Effector CD8-positive, alpha-beta T cell (primary cell): ENCODE measurements around the gene STX3.
"Not testable (repeated sequence)": the region's sequence is repeated elsewhere in the genome, so short reads cannot be mapped to it uniquely, and the experiment has no call there.

Source experiments
- DNase-seq: peaks from one replicate; lab custom pipeline; 2025; lab: John Stamatoyannopoulos, UW

Gene STX3

DNA sequence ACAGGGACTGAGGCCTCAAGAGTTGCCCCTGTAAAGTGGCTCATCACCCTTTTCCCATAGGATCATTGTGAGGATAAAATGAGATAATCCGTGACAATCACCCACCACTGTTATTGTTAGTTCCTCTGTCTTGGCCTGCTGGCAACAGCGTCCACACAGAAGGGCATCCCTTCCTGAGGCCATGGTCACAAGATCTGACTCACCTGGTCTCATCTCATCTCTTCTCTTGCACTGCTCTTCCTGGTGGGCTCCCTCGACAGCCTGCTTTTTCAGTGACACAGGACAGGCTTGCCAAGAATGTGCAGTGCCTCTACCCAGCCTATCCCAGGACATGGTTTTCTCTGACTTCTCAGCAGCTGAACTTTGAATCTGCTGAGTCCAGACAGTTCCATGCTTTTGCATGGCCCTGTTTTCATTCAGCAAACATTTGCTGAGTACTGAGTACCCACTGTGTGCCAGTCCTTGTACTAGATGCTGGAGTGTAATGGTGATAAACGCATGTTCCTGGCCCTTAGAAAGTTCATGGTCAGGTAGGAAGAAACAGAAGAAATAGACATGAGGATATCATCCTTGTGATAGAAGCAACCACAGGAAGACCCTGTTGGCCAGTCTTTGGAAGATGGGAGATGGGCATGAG is 3.3 kb downstream of the STX3 start:
- DNase-seq, result no peak

DNA sequence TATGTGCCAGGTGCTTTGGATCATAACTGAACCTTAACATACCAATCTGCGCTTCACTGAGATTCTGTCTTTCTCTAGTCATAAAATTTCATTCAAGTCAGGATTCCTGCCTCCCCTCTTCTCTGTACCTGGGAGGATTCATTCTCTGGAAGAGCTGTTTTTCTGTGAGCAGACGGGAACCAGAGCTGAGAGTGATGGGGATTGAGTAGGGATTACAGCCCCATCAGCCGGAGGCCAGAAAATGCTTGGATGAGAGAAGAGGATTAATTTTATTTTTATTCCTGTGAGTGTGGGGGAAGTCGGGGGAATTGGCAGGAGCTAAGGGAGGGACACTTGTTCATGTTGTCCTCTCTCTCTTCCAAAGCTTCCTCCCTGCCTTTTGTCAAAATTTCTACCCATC is 4.7 kb downstream of the STX3 start:
- DNase-seq, result no peak

DNA sequence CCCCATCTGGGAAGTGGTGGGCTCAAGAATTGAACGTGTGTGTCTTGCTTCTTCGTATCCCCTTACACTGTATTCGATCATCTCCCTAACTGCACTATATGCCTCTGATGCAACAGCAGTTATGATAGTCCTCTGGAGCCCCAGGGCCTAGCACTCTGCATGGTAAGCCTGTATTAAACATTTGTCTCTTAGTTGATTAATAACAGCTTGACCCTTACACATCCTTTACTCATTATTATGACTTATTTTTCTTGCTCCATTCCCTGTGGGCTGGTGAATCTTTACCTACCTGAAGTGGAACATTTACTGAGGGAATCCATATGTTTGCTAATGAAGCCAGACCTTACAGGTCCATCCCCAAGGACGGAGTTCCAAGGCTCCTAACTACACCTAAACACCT is 5.6 kb downstream of the STX3 start:
- DNase-seq, result no peak

DNA sequence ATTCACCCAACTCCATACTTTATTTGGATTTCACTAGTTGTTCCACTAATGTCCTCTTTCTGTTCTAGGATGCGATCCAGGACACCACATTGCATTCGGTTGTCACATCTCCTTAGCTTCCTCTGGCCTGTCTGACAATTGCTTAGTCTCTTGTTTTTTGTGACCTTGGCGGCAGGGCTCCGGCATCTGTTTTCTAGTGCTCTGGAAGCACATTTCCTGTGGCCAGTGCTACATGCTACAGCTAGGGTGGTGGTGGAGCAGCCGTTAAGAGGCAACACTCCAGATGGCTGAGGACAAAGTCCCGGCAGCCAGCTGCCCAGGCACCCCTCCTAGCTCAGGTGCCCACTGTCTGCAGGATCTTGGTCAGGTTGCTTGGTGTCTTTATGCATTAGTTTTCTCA is 6.8 kb downstream of the STX3 start:
- DNase-seq, result no peak

DNA sequence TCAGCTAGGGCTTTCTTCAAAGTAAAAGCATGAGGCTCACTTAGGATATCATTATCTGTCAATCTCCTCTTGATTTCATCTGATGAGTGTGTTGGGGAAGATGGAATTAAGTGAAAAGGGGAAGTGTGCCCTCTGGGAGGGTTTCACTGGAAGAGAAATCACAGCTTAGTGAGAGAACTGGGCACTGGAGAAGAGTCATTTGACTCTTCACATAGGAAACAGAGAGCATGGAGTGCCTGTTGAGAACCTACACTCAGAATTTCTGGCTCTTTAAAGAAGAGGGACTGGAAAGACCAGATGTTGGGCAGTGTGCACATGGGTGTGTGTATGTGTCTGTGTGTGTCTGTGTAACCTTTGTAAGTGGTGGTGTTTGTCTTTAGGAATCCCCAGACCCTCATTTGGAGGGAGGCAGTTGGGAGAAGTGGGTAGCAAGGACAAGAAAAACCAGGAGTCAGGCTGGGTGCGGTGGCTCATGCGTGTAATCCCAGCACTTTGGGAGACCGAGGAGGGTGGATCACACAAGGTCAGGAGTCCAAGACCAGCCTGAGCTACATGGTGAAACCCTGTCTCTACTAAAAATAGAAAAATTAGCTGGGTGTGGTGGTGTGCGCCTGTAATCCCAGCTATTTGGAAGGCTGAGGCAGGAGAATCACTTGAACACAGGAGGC is 10.0 kb downstream of the STX3 start:
- no peak for DNase-seq

DNA sequence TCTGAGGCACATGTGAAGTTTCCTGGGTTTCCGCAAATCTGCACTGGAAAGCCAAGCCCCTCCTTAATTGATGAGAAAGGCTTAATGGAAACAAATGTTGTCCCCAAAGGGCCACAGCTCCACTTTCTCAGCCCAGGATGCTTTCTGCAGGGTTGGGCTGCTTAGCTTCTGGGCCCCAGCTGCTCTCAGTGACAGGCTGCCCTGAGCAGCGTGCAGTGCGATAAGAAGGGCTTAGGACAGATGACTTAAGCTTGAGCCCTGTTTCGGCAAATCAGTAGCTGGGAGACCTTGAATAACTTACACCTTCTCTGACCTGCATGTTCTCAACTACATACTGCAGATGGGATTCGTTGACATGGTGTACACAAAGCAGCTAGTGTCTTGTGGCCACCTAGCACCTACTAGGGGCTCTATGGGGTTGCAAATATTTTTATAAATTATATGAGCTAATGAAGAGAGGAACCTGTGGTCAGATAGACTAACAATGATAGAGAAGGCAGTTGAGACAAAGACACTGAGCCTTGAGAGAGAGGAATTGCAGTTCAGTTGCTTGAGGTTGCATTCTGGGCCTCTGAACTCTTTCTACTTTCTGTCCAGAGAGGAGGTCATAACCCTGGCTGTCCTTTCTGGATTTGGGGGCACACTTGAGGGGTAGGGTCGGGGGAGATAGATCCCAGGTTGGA is 11.5 kb downstream of the STX3 start:
- DNase-seq, result no peak

DNA sequence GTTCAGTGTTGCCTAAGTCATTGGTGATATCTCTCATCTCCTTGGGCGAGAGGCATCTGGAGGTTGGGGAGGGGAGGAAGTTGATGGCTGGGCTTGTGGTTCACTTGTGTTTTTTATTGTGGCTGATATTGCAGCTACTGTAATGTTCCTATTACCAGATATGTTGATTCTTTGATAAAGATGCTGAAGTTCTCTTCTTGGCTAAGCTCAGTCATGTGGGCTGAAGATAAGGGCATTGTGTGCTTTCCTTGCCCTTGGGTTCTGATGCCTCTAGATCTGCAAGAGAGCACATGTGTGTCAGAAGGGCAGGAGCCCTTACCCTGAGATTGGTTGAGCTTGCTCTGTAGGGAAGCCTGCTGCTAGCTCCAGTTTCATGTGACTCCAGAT is 12.0 kb downstream of the STX3 start:
- no peak for DNase-seq

DNA sequence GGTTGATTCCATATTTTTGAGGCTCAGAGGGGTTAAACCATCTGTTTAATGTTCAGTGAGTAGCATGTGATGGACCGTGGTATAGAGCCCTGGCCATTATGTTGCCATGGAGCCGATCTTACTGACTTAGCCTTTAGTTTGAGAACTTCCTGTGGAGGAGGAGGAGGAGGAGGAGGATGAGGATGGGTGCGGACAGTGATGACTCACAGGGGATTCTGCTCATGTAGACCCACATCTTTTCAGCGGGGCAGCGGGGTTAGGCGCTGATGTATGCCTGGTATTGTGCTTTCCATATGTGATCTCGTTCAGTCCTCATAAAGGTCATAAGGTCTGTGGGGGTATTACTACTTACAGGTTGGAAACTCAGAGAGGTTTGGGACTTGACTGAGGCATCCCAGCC is 13.9 kb downstream of the STX3 start:
- no peak for DNase-seq

DNA sequence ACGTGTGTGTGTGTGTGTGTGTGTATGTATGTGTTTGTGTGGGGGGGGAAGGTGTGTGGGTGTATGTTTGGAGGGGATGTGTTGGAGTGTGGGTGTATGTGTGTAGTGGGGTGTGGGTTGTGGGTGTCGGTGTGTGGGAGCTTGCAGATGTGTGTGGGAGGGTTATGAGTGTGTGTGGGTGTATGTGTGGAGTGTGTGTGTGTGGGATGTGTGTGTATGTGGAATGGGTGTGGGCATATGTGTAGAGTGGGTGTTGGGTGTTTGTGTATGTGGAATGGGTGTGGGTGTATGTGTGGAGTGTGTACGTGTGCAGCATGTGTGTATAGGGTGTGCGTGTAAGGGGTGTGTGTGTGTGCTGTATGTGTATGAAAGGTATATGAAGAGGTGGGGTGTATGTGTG is 14.7 kb downstream of the STX3 start:
- no peak for DNase-seq

DNA sequence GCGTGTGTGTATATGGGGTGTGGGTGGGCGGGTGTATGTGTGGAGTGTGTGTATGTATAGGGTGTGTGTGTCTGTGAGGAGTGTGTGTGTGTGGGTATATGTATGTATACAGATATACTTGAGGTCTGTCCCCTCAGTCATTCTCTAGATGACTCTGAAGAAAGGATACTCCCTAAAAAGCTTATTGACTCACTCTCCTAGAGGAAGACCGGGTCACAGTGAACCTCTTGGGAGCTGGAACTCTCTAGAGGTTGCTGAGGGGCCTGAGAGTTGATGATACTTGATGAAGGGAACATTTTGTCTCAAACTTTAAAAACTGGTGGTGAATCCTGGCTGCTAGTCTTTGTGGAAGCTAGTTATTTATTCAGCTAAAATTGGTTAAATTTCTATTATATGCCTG is 15.1 kb downstream of the STX3 start:
- DNase-seq, result no peak

DNA sequence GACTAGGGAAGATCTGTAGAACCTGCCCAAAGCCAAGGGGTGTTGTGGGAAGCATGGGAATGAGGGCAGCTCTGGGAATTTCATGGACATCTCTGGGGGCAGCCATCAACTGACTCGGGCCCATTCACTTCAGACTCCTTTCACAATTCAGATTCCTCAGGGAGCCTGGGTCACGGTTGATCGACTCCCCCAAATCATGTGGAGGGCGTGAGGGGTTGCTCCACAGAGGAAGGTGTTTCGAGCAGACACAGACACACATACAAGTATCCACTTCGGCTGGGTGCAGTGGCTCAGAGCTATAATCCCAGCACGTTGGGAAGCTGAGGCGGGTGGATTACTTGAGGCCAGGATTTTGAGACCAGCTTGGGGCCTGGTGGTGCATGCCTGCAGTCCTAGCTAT is 15.7 kb downstream of the STX3 start:
- DNase-seq, result no peak

DNA sequence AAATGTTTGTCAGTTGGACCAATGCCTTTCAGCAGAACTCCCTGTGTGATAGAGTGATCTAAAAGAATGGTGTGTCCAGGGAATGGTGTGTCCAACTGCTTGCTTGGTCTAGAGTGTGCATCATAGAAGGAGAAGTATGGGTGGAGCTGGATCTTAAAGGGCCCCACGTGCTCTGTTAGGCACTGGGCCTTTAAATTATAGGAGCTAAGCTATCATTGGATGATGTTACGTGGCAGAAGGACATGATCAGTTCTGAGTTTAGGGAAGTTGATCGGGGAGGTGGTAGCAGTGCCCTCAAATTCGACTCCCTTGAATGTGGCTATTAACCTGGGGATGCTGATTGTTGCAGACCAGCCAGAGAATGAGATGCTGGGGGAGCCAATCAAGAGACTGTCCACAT is 16.4 kb downstream of the STX3 start:
- no peak for DNase-seq

DNA sequence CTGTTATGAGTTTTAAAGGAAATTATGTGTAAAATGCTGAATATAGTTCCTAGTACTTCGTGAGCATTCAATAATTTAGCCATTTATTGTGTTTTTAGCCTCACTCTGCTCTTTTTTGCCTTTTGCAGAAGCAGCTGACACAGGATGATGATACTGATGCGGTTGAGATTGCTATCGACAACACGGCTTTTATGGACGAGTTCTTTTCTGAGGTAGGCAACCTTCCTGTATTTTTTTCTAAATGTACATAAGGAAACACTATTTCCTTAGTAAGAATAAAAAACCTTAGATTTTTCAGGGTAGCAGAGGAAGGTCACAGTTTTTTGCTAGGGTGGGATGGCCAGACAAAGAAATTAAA is 17.9 kb downstream of the STX3 start:
- DNase-seq, result no peak

DNA sequence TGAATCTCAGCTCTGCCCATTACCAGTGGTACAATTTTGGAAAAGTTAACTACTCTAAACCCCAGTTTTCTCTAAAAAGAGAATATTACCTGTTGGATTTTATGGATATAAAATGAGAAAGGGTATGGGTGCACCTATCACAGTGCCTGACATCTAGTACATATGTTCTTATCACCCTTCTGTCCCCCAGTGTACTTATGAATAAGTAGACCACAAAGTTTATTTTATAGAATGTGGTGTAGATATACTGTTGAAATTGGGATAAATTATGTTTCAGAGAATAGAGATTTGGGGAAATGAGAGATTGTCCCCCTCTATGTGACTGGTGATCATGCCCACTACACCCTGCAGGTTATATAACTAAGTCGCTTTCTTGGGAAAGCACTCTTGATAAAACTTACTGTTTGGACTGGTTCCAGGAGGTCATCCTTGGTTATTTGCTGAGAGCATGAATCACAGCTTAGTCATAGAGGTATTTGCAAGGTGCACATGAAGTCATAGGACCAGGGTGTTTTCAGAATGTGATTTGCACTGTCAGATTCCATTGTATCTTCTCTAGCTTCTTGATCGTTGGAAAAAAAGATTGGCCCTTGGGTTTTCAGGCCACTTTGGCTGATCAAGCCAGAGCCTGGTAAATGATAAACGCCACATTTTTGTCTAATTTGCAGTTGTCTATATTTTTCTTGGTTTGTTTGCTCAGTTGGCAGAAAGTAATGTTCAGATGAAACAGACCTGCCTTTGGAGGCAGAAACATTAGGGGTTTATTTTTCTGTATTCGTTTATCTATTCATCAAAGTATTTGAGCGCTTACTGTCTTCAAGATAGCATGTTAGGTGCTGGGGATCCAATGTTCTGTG is 21.3 kb downstream of the STX3 start:
- DNase-seq, result no peak

DNA sequence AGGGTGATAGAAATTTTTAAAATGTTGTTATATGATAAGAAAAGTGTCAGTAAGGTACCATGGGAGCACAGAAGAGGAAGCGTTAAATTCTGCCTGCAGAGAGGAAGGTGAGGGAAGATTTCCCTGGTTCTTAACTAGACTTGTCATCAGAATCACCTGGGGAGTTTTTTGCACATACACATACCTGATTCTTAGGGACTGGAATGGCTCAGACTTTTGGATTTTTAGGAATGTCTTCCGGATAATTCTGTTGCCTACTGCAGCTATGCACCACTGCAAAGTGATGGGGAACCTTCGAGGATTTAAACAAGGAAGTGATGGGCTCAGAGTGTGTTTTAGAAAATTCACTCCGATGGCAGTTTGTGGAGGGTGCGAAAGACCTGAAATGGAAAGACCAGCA is 21.9 kb downstream of the STX3 start:
- no peak for DNase-seq

DNA sequence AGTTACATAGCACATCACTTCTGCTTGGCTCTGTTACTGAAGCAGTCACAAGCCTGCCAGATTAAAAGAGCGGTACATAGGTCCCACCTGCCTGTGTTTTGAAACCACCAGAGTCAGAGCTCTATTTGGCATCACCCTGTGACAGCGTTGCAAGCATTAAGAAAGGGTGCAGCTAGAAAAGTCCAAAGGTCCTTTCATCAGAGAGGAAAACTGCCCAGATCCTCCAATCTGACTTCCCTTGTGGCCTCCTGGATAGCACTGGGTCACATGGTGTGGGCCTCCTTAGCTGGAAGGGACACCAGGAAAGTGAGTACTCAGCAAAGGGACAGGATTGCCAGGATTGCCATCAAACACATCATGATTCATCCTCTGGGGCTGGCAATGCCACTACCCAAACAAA is 22.9 kb downstream of the STX3 start:
- DNase-seq, result no peak

DNA sequence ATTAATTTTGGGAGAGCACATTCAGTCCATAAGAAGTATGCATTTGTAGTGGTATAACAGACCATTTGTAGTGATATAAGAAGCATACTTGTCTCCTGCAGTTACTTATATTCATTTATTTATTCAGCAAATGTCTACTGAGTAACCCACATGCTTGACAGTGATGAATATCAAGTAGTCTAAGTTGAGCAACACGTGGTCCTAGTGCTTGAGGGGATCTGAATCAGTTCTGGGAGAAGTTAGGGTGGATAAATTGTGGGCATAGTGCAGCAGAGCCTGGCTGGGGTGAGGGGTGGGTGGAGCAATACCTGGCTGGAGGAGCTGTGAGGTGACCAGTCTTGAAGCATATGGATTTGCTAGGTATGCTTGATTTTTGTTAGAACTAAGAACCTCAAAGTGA is 24.3 kb downstream of the STX3 start:
- DNase-seq, result no peak

DNA sequence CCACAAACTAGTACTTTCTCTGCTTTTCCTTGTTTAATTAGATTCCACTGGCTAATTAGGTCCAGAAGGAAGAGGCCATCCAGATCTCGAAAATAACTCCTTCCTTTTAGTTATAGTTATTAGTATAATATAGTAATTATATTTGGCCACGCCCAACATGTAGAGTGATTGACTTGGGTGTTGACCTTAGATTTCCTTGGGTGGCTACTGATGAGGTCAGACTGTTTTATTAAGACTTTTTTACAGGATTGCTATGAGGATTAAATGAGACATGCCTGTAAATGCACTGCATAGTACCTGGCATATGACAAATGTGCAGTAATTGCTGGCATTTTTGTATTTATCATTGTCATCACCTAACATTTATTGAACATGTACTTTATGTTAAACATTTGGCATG is 26.9 kb downstream of the STX3 start:
- no peak for DNase-seq

DNA sequence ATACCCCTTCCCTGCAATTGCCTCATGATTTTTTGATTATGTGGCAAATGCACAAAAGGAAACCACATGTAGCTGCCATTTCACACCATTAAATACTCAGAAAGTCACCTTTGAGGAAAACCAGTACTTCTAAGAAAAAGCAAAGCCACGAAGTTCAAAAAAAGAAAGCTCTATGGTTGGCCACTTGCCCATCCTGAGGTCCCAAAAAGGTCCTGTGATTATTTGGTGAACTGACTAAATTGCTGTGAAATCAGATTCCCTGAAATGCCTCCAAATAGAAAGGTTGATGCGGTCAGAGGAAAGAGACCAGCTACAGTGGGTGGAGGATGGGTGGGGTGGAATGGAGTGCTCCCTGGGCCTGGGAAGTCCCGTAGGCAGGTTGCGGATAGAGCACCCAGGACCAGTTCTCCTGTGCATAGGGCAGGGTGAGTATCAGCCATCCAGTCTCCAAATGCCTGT is 28.5 kb downstream of the STX3 start:
- no peak for DNase-seq

DNA sequence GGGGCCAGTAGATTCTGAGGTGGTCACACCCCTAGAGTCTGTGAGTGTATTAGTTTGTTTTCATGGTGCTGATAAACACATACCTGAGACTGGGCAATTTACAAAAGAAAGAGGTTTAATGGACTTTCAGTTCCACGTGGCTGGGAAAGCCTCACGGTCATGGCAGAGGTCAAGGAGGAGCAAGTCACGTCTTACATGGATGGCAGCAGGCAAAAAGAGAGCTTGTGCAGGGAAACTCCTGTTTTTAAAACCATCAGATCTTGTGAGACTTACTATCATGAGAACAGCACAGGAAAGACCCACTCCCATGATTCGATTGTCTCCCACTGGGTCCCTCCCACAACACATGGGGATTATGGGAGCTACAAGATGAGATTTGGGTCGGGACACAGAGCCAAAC is 29.3 kb downstream of the STX3 start:
- DNase-seq, result not testable (repeated sequence)

DNA sequence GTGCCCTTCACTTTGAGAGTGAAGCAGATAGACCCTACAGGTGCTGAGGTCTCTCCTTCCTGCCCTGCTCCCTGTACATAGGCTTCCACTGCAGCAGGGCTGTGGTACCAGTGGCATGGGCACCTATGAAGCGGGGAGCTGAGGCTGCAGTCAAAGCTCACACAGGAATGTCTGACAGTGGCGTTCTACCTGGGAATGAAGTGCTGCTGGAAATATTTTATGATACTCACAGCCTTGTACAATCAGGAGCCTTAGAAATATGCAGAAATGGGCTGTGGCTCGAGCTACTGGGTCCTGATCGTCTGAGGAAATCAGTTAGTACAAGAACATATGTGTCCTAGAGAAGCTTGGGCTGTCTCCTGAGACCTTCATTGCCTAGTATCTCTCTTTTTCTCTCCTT is 30.6 kb downstream of the STX3 start:
- no peak for DNase-seq

DNA sequence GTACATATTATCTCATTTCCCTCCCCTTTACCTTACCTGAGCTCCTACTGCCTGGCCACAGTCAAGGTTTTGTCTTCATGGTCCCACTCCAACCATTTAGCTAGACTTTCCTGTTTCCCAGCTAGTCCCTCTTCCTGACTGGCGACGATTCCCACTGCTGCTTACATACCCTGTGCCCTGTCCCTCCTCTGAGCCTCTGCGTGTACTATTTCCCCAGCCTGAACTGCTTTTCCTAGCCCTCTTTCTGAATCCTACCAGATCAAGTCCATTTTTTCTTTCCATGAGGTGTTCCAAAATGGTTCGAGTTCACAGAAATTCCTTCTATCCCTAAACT is 32.0 kb downstream of the STX3 start:
- DNase-seq, result no peak

DNA sequence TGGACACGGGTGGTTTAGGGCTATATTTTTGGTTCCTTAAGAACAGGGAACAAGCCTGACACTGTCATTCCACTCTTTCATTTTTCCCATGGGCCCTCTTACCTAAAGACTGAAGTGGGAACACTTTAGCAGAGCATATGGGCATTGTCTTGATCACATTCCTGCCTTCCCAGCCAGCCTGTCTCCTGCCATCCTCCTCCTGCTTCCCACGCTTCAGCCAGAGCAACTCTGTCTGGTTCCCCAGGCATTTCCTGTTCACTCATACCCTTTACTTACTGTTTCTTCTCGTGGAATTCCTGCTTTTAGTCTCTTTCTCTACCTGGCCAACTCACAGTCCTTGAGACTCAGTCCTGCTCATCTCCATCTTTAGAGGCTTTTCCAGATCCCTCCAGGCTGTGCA is 32.6 kb downstream of the STX3 start:
- DNase-seq, result no peak
